ENCODE data around the gene ATAD3C.
"Not testable (repeated sequence)": the region's sequence is repeated elsewhere in the genome, so short reads cannot be mapped to it uniquely, and the experiment has no call there.

The ATAD3C gene

GRCh38 chr1:1452365-1452739, 2.9 kb downstream of the ATAD3C start:
- DNase-seq = not testable (repeated sequence)

- DNase-seq = no peak
These were observed 3.4 kb downstream of the ATAD3C start for GRCh38 chr1:1452882-1453281.

- DNase-seq = not testable (repeated sequence)
These were observed 5.0 kb downstream of the ATAD3C start for GRCh38 chr1:1454286-1455056.

GRCh38 chr1:1455366-1455884, 5.9 kb downstream of the ATAD3C start:
- DNase-seq = no peak

- DNase-seq = not testable (repeated sequence)
These were observed 6.4 kb downstream of the ATAD3C start for GRCh38 chr1:1455934-1456333.

- DNase-seq = not testable (repeated sequence)
These were observed 7.3 kb downstream of the ATAD3C start for GRCh38 chr1:1456683-1457255.

- DNase-seq = not testable (repeated sequence)
These were observed 9.7 kb downstream of the ATAD3C start for GRCh38 chr1:1459156-1459555.

GRCh38 chr1:1459711-1460110, 10.2 kb downstream of the ATAD3C start:
- not testable (repeated sequence) for DNase-seq

GRCh38 chr1:1460540-1461130, 11.1 kb downstream of the ATAD3C start:
- DNase-seq = no peak

GRCh38 chr1:1461721-1462317, 12.3 kb downstream of the ATAD3C start:
- DNase-seq = no peak

GRCh38 chr1:1462318-1462966, 13.0 kb downstream of the ATAD3C start:
- no peak for DNase-seq

GRCh38 chr1:1463312-1463711, 13.8 kb downstream of the ATAD3C start:
- DNase-seq = no peak

GRCh38 chr1:1468196-1468985, 18.9 kb downstream of the ATAD3C start:
- not testable (repeated sequence) for DNase-seq

GRCh38 chr1:1470626-1471388, 21.3 kb downstream of the ATAD3C start:
- no peak for DNase-seq

- peak; percentile 34 for DNase-seq
These were observed 22.0 kb downstream of the ATAD3C start, which contains the start of gene ATAD3B for GRCh38 chr1:1471389-1472052. TSS of gene ATAD3B (plus strand) at chr1:1471765. CDS start at chr1:1471885, 120 bp downstream.

GRCh38 chr1:1472053-1472876, 22.8 kb downstream of the ATAD3C start:
- not testable (repeated sequence) for DNase-seq

- DNase-seq = not testable (repeated sequence)
These were observed 26.5 kb downstream of the ATAD3C start for GRCh38 chr1:1476011-1476410.

GRCh38 chr1:1477206-1477605, 27.7 kb downstream of the ATAD3C start:
- DNase-seq = no peak
